Ramos (cell line): ENCODE measurements around the gene PRR12.

Experiments used
- in situ Hi-C: fragments of 300-500 bp; cut with MboI; formaldehyde crosslinking; loops from one replicate; pipeline ENCODE4 v1.14.3; 2022; ENCODE audit warnings: low sequenced_read_pairs; ENCODE audit not compliant: unreplicated experiment

Gene PRR12

GRCh38 chr19:49640113-49640898 is 49.3 kb downstream of the PRR12 start, which contains the start of gene RRAS:
Gene RRAS, minus strand, starts transcription at chr19:49640143. Its CDS starts 45 bp downstream, at chr19:49640098.
- in situ Hi-C loops = no loop called here

GRCh38 chr19:49641688-49642491 is 50.9 kb downstream of the PRR12 start, which contains the start of gene SCAF1:
Gene SCAF1, plus strand, starts transcription at chr19:49642209. Its CDS starts 2,818 bp downstream, at chr19:49645027.
- in situ Hi-C loops = no loop called here

- in situ Hi-C loops = no loop called here
Measured at GRCh38 chr19:49642492-49643035, 51.6 kb downstream of the PRR12 start.

GRCh38 chr19:49643466-49643865 is 52.5 kb downstream of the PRR12 start:
- in situ Hi-C loops = no loop called here

- in situ Hi-C loops = no loop called here
Measured at GRCh38 chr19:49645592-49645991, 54.6 kb downstream of the PRR12 start.

- in situ Hi-C loops = no loop called here
Measured at GRCh38 chr19:49645995-49646394, 55.0 kb downstream of the PRR12 start.

GRCh38 chr19:49646586-49646985 is 55.6 kb downstream of the PRR12 start:
- in situ Hi-C loops = no loop called here

- in situ Hi-C loops = no loop called here
Measured at GRCh38 chr19:49651029-49651819, 60.2 kb downstream of the PRR12 start.

GRCh38 chr19:49651820-49652550 is 61.0 kb downstream of the PRR12 start:
- in situ Hi-C loops = no loop called here

GRCh38 chr19:49652551-49653465 is 61.8 kb downstream of the PRR12 start:
- in situ Hi-C loops = no loop called here

GRCh38 chr19:49653466-49653806 is 62.5 kb downstream of the PRR12 start:
- in situ Hi-C loops = no loop called here

GRCh38 chr19:49654581-49654980 is 63.6 kb downstream of the PRR12 start:
- in situ Hi-C loops = no loop called here

GRCh38 chr19:49655570-49656455 is 64.8 kb downstream of the PRR12 start:
- in situ Hi-C loops = no loop called here

- in situ Hi-C loops = no loop called here
Measured at GRCh38 chr19:49656456-49657109, 65.6 kb downstream of the PRR12 start.

GRCh38 chr19:49657493-49658138 is 66.6 kb downstream of the PRR12 start:
- in situ Hi-C loops = no loop called here

- in situ Hi-C loops = no loop called here
Measured at GRCh38 chr19:49658139-49658517, 67.1 kb downstream of the PRR12 start.
